SK-N-SH (cell line): ENCODE results near the gene KRTAP10-8.

ENCODE experiments used
- EP300 ChIP-seq, 2 experiments: IDR thresholded peaks; 2 replicates each; pipeline versions ENCODE4 v1.4.0 to v1.6.1; 2012; ENCODE audit warnings: borderline replicate concordance in 1 of 2, low read depth in 1 of 2, low read length in 1 of 2
- EZH2phosphoT487 ChIP-seq: fragments of 200-600 bp; sonication (generic); IDR thresholded peaks from 2 replicates; pipeline ENCODE4 v1.6.1; 2017; ENCODE audit warnings: low read depth, mixed run types, mild to moderate bottlenecking, antibody characterized with exemption, moderate library complexity, borderline replicate concordance
- GABPA ChIP-seq: IDR thresholded peaks from 2 replicates; pipeline ENCODE4 v1.4.0; 2012; ENCODE audit warnings: low read depth, mild to moderate bottlenecking
- POLR2AphosphoS5 ChIP-seq: IDR thresholded peaks from 2 replicates; pipeline ENCODE4 v1.6.1; 2012; ENCODE audit warnings: low read depth, low read length
- RAD21 ChIP-seq: IDR thresholded peaks from 2 replicates; pipeline ENCODE4 v1.6.1; 2012; ENCODE audit warnings: mild to moderate bottlenecking, low read length
- RFX5 ChIP-seq: IDR thresholded peaks from 2 replicates; pipeline ENCODE4 v1.6.1; 2012; ENCODE audit warnings: mild to moderate bottlenecking, improper control_type of control experiment, low read length
- SMC3 ChIP-seq: IDR thresholded peaks from 2 replicates; pipeline ENCODE4 v1.6.1; 2012; ENCODE audit warnings: low read depth, low read length, improper control_type of control experiment
- TAF1 ChIP-seq: IDR thresholded peaks from 2 replicates; pipeline ENCODE4 v1.6.1; 2012; ENCODE audit warnings: low read depth, mild to moderate bottlenecking, low read length, moderate library complexity, borderline replicate concordance
- TF ChIP-seq, protein P1 (sequence below): fragments of 200-600 bp; sonication (generic); IDR thresholded peaks from 2 replicates; pipeline ENCODE4 v1.6.1; 2017; ENCODE audit warnings: antibody characterized with exemption, mild to moderate bottlenecking, moderate library complexity
- TF ChIP-seq, protein P2 (sequence below): IDR thresholded peaks from 2 replicates; pipeline ENCODE4; 2012
- TF ChIP-seq, protein P3 (sequence below): fragments of 150-350 bp; IDR thresholded peaks from 2 replicates; pipeline ENCODE4 v1.6.1; 2017; ENCODE audit warnings: antibody characterized with exemption, low read length, low read depth, borderline replicate concordance

DNA sequence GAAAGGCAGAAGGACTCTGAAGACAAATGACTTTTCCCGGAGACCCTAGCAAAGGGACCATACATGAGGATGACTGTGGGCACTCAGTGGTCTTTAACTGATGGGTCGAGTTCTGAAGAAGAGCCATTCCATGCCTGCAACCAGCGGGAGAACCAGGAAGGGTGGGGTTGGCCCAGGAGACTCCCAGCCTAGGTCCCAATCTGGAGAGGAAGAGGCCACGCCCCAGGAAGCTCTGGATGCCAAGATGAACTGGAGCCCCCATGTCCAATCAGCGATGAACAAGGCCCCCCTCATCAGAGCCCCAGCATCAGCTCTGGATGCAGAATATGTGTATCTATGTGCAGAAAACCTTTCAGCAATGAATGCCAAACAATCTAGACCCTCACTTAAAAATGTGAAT, 28.9 kb downstream of the KRTAP10-8 start:
- TF ChIP-seq, protein P1, sequence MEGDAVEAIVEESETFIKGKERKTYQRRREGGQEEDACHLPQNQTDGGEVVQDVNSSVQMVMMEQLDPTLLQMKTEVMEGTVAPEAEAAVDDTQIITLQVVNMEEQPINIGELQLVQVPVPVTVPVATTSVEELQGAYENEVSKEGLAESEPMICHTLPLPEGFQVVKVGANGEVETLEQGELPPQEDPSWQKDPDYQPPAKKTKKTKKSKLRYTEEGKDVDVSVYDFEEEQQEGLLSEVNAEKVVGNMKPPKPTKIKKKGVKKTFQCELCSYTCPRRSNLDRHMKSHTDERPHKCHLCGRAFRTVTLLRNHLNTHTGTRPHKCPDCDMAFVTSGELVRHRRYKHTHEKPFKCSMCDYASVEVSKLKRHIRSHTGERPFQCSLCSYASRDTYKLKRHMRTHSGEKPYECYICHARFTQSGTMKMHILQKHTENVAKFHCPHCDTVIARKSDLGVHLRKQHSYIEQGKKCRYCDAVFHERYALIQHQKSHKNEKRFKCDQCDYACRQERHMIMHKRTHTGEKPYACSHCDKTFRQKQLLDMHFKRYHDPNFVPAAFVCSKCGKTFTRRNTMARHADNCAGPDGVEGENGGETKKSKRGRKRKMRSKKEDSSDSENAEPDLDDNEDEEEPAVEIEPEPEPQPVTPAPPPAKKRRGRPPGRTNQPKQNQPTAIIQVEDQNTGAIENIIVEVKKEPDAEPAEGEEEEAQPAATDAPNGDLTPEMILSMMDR, result no peak
- no peak for TF ChIP-seq POLR2AphosphoS5
- TF ChIP-seq RFX5, result no peak
- no peak for TF ChIP-seq GABPA
- TF ChIP-seq, protein P2, sequence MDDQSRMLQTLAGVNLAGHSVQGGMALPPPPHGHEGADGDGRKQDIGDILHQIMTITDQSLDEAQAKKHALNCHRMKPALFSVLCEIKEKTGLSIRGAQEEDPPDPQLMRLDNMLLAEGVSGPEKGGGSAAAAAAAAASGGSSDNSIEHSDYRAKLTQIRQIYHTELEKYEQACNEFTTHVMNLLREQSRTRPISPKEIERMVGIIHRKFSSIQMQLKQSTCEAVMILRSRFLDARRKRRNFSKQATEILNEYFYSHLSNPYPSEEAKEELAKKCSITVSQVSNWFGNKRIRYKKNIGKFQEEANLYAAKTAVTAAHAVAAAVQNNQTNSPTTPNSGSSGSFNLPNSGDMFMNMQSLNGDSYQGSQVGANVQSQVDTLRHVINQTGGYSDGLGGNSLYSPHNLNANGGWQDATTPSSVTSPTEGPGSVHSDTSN, result no peak
- no peak for TF ChIP-seq RAD21
- no peak for TF ChIP-seq TAF1
- TF ChIP-seq, protein P3, sequence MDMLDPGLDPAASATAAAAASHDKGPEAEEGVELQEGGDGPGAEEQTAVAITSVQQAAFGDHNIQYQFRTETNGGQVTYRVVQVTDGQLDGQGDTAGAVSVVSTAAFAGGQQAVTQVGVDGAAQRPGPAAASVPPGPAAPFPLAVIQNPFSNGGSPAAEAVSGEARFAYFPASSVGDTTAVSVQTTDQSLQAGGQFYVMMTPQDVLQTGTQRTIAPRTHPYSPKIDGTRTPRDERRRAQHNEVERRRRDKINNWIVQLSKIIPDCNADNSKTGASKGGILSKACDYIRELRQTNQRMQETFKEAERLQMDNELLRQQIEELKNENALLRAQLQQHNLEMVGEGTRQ, result no peak
- TF ChIP-seq EZH2phosphoT487, result no peak
- TF ChIP-seq SMC3, result no peak
- TF ChIP-seq EP300 (IDR thresholded peaks at IDR 0.05; ENCODE audit: borderline replicate concordance in 1 of 2, low read depth in 1 of 2, low read length in 1 of 2), result no peak
